ENCODE data around the gene NDUFAB1. TPM values are rescaled to one million over a fixed set of nuclear protein-coding genes. Genes with fewer than 3 reads are reported as not detected.
"Not testable (repeated sequence)": the region's sequence is repeated elsewhere in the genome, so short reads cannot be mapped to it uniquely, and the experiment has no call there.

NDUFAB1 gene
- total RNA-seq, 2 experiments from 2014 or later = 163 to 170 TPM

GRCh38 chr16:23562505-23562904 is 33.6 kb downstream of the NDUFAB1 start:
- Mint-ChIP-seq H3K4me3 (no peak overlapping the region), H3K36me3 (ENCODE audit: low read depth) (peaks cover 21% of the 10 kb centered on the region), H3K27ac (no peak overlapping the region), H3K27me3 (ENCODE audit: low read depth) (no peaks in the 10 kb centered on the region), H3K9me3 (no peaks in the 10 kb centered on the region), H3K4me1 (ENCODE audit: low read depth) (peaks cover 26% of the 10 kb centered on the region)
- DNase-seq = no peak
- intact Hi-C loops (cut with micrococcal nuclease) = no loop called here
- CTCF ChIA-PET = interaction anchor here (1.1 kb wide), 1 partner anchor 34 kb away, joined by 3 read pairs; no protein-coding TSS in a partner anchor

GRCh38 chr16:23561586-23561985 is 34.5 kb downstream of the NDUFAB1 start:
- Mint-ChIP-seq H3K4me3 (no peak overlapping the region), H3K36me3 (ENCODE audit: low read depth) (peaks cover 18% of the 10 kb centered on the region), H3K27me3 (ENCODE audit: low read depth) (no peaks in the 10 kb centered on the region), H3K4me1 (ENCODE audit: low read depth) (peaks cover 31% of the 10 kb centered on the region), H3K27ac (peak overlapping the region; percentile 22), H3K9me3 (no peaks in the 10 kb centered on the region)
- intact Hi-C loops (cut with micrococcal nuclease) = no loop called here
- CTCF ChIA-PET = interaction anchor here (0.6 to 1.2 kb wide), 3 partner anchors 35 to 126 kb away, joined by 3 to 5 read pairs (median 3); no protein-coding TSS in a partner anchor
- no peak for DNase-seq

- H3K4me1 Mint-ChIP-seq (ENCODE audit: low read depth) = peaks cover 47% of the 10 kb centered on the region
- peak; percentile 18 for DNase-seq
- peaks cover 11% of the 10 kb centered on the region for H3K36me3 Mint-ChIP-seq (ENCODE audit: low read depth)
- intact Hi-C loops (cut with micrococcal nuclease) = loop anchor here (1.0 to 10.0 kb wide), 9 partner anchors 38 to 1107 kb away; partner anchors contain the start of genes COG7, DCTN5, GGA2 and NDUFAB1
- peak overlapping the region; percentile 89 for H3K4me3 Mint-ChIP-seq
- CTCF ChIA-PET = interaction anchor here (0.6 to 1.8 kb wide), 4 partner anchors 34 to 67 kb away, joined by 3 to 8 read pairs (median 4); partner anchors contain the start of gene NDUFAB1
- peak overlapping the region; percentile 85 for H3K27ac Mint-ChIP-seq
- H3K9me3 Mint-ChIP-seq = no peaks in the 10 kb centered on the region
- H3K27me3 Mint-ChIP-seq (ENCODE audit: low read depth) = no peaks in the 10 kb centered on the region
These were observed 38.1 kb downstream of the NDUFAB1 start for GRCh38 chr16:23557779-23558702.

DNA sequence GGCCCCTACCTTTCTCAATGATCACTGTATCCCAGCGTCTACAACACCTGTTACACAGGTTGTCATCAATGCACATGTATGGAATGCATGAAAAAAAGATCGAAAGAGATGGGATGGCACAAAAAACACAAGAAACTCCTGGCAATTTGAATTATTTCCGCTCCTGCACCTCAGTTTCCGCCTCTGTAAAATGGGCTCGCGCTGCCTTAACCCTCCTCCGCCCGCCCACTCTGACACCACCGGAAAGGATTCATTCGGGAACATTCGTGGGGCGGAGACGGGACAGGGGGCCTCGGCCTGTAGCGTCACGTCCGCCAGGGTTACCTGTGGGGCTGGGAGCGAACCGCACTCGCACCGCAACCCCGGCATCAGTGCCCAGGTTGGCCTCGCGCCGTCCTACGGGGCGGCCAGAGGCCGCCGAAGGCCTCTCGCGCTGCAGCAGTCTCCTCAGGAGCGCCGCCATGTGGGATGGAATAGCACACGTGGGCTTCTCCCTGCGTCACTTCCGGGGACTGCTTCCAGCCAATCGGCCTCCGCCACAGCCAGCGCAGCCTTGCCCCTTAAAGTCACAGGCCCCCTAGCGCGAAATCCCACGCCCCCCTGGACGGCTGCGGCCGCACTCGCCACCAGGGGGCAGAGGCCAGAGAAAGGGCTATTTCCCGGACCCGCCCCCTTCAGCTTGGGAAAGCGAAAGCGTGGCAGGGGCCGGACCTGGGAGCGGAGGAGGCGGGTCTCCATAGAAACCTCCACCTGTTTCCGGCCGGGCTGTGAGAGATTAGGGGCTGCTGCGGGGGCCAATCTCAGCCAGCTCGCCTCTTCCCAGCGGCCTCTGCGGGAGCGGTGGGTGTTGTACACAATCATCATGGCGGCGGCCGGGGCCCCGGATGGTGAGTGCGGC is 39.0 kb downstream of the NDUFAB1 start, which contains the start of the genes EARS2 and UBFD1:
Gene EARS2, minus strand, starts transcription at position 470 of the 898 bp plus-strand sequence. Its CDS starts 7 bp downstream, at position 463.
Gene UBFD1, plus strand, starts transcription at position 847 of the 898 bp plus-strand sequence. Its CDS starts 16 bp downstream, at position 863.
- Mint-ChIP-seq H3K4me3 (peak within 1 kb of the TSS; percentile 89), H3K4me1 (ENCODE audit: low read depth) (peaks cover 47% of the 10 kb centered on the region), H3K9me3 (no peaks in the 10 kb centered on the region), H3K36me3 (ENCODE audit: low read depth) (peaks cover 4% of the 10 kb centered on the region), H3K27ac (peak within 1 kb of the TSS; percentile 85), H3K27me3 (ENCODE audit: low read depth) (no peaks in the 10 kb centered on the region)
- CTCF ChIA-PET = interaction anchor here (0.8 to 1.8 kb wide), 2 partner anchors 40 to 58 kb away, joined by 4 to 8 read pairs; partner anchors contain the start of gene NDUFAB1
- DNase-seq = peak; percentile 97
- intact Hi-C loops (cut with micrococcal nuclease) = loop anchor here (1.0 to 10.0 kb wide), 9 partner anchors 39 to 1108 kb away; partner anchors contain the start of genes COG7, DCTN5, GGA2 and NDUFAB1

- H3K36me3 Mint-ChIP-seq (ENCODE audit: low read depth) = peaks cover 16% of the 10 kb centered on the region
- peaks cover 36% of the 10 kb centered on the region for H3K4me1 Mint-ChIP-seq (ENCODE audit: low read depth)
- H3K27me3 Mint-ChIP-seq (ENCODE audit: low read depth) = no peaks in the 10 kb centered on the region
- CTCF ChIA-PET = interaction anchor here (0.6 to 1.9 kb wide), 4 partner anchors 14 to 512 kb away, joined by 3 to 5 read pairs (median 4); partner anchors contain the start of gene NDUFAB1
- no peak overlapping the region for H3K27ac Mint-ChIP-seq
- DNase-seq = no peak
- no peak overlapping the region for H3K4me3 Mint-ChIP-seq
- H3K9me3 Mint-ChIP-seq = no peaks in the 10 kb centered on the region
- intact Hi-C loops (cut with micrococcal nuclease) = loop anchor here (10.0 kb wide), 1 partner anchor 1110 kb away; no protein-coding TSS in a partner anchor
These were observed 41.6 kb downstream of the NDUFAB1 start for GRCh38 chr16:23554536-23554935.

DNA sequence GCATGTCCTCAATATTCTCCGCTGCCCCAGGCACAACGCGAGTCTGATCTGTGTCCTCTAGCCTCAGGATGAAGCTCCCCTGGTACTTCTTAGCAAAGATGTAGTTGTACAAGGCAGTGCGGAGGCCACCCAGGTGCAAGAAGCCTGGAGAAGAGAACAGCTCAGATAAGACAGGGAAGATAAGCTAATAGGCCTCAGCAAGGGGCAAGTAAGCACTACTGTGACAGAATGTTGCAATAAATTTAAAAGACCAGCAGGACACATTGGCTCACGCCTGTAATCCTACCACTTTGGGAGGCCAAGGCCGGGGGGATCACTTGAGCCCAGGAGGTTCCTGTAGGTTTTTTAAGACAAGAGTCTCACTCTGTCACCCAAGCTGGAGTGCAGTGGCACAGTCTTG is 44.0 kb downstream of the NDUFAB1 start:
- no peaks in the 10 kb centered on the region for H3K9me3 Mint-ChIP-seq
- no peak for DNase-seq
- peaks cover 21% of the 10 kb centered on the region for H3K36me3 Mint-ChIP-seq (ENCODE audit: low read depth)
- H3K27ac Mint-ChIP-seq = no peak overlapping the region
- H3K4me3 Mint-ChIP-seq = no peak overlapping the region
- CTCF ChIA-PET = no interaction called here
- peaks cover 22% of the 10 kb centered on the region for H3K4me1 Mint-ChIP-seq (ENCODE audit: low read depth)
- intact Hi-C loops (cut with micrococcal nuclease) = loop anchor here (10.0 kb wide), 1 partner anchor 1113 kb away; no protein-coding TSS in a partner anchor
- H3K27me3 Mint-ChIP-seq (ENCODE audit: low read depth) = no peaks in the 10 kb centered on the region

DNA sequence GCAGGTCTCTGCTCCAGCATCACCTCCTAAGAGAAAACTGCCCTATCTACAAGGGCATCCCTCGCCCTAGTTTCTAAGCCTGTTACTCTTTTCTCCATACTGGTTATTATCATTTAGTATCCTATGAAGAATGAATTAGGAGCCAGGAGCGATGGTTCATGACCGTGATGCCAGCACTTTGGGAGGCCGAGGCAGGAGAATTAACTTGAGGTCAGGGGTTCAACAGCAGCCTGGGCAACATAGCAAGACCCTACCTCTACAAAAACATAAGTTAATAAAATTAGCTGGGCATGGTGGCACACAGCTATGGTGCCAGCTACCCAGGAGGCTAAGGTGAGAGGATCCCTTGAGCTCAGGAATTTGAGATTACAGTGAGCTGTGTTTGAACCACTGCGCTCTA is 46.2 kb downstream of the NDUFAB1 start:
- Mint-ChIP-seq H3K36me3 (ENCODE audit: low read depth) (peaks cover 23% of the 10 kb centered on the region), H3K4me3 (no peak overlapping the region), H3K4me1 (ENCODE audit: low read depth) (peaks cover 8% of the 10 kb centered on the region), H3K9me3 (no peaks in the 10 kb centered on the region), H3K27ac (no peak overlapping the region), H3K27me3 (ENCODE audit: low read depth) (no peaks in the 10 kb centered on the region)
- intact Hi-C loops (cut with micrococcal nuclease) = loop anchor here (10.0 kb wide), 1 partner anchor 1115 kb away; no protein-coding TSS in a partner anchor
- DNase-seq = no peak
- CTCF ChIA-PET = interaction anchor here (0.6 kb wide), 1 partner anchor 52 kb away, joined by 4 read pairs; no protein-coding TSS in a partner anchor

GRCh38 chr16:23544436-23544835 is 51.7 kb downstream of the NDUFAB1 start:
- H3K4me3 Mint-ChIP-seq = no peak overlapping the region
- H3K27me3 Mint-ChIP-seq (ENCODE audit: low read depth) = no peaks in the 10 kb centered on the region
- intact Hi-C loops (cut with micrococcal nuclease) = no loop called here
- H3K4me1 Mint-ChIP-seq (ENCODE audit: low read depth) = peaks cover 5% of the 10 kb centered on the region
- H3K27ac Mint-ChIP-seq = no peak overlapping the region
- no peak for DNase-seq
- CTCF ChIA-PET = interaction anchor here (1.2 kb wide), 1 partner anchor 23 kb away, joined by 4 read pairs; no protein-coding TSS in a partner anchor
- peaks cover 15% of the 10 kb centered on the region for H3K36me3 Mint-ChIP-seq (ENCODE audit: low read depth)
- no peaks in the 10 kb centered on the region for H3K9me3 Mint-ChIP-seq

GRCh38 chr16:23540817-23541178 is 55.3 kb downstream of the NDUFAB1 start:
- H3K4me3 Mint-ChIP-seq; H3K27me3 Mint-ChIP-seq (ENCODE audit: low read depth); H3K27ac Mint-ChIP-seq; H3K4me1 Mint-ChIP-seq (ENCODE audit: low read depth); DNase-seq; intact Hi-C loops (cut with micrococcal nuclease); H3K9me3 Mint-ChIP-seq: not testable (repeated sequence)
- CTCF ChIA-PET = interaction anchor here (1.1 kb wide), 1 partner anchor 14 kb away, joined by 3 read pairs; no protein-coding TSS in a partner anchor
- peaks cover 20% of the 10 kb centered on the region for H3K36me3 Mint-ChIP-seq (ENCODE audit: low read depth)

DNA sequence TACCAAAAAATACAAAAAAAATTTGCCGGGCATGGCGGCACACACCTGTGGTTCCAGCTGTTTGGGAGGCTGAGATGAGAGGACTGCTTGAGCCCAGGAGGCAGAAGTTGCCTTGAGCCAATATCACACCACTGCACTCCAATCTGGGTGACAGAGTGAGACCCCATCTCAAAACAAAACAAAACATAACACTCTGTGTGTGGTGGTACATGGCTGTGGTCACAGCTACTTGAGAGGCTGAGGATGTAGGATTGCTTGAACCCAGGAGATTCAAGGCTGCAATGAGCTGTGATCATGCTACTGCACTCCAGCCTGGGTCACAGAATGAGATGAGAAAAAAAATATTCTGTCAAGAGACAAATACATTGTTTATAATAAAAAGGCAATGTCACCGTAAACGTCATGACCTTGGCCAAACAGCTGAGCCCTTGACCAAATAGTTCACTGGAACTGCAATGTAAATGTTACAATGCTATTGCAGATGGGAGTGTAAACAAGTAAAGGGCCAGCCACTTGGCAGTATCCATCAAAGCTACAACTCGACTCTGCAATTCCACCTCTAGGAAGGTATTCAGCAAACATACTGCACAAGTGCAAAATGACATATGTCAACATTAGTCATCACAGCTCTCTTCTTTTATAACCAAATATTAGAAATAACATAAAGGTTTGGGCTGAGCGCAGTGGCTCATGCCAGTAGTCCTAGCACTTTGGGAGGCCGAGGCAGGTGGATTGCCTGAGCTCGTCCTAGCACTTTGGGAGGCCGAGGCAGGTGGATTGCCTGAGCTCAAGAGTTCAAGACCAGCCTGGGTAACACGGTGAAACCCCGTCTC is 55.9 kb downstream of the NDUFAB1 start:
- H3K36me3 Mint-ChIP-seq (ENCODE audit: low read depth) = peaks cover 21% of the 10 kb centered on the region
- H3K27me3 Mint-ChIP-seq (ENCODE audit: low read depth) = no peaks in the 10 kb centered on the region
- CTCF ChIA-PET = interaction anchor here (0.7 to 1.1 kb wide), 2 partner anchors 15 to 104 kb away, joined by 3 read pairs; no protein-coding TSS in a partner anchor
- intact Hi-C loops (cut with micrococcal nuclease) = no loop called here
- H3K9me3 Mint-ChIP-seq = no peaks in the 10 kb centered on the region
- peak overlapping the region; percentile 30 for H3K27ac Mint-ChIP-seq
- H3K4me3 Mint-ChIP-seq = no peak overlapping the region
- no peak for DNase-seq
- peaks cover 7% of the 10 kb centered on the region for H3K4me1 Mint-ChIP-seq (ENCODE audit: low read depth)

DNA sequence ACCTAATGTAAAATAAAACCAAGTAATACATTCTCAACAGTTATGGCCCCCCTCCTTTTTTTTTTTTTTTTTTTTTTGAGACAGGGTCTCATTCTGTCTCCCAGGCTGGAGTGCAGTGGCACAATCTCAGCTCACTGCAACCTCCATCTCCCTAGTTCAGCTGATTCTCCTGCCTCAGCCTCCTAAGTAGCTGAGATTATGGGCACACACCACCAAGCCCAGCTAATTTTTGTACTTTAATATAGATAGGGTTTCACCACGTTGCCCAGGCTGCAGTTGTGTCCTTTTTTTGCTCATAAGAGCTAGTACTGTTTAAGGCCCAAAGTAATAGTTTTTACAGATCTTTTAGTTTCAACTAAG is 57.2 kb downstream of the NDUFAB1 start:
- CTCF ChIA-PET = interaction anchor here (0.6 to 1.0 kb wide), 3 partner anchors 17 to 1350 kb away, joined by 3 to 4 read pairs (median 3); no protein-coding TSS in a partner anchor
- peak overlapping the region; percentile 77 for H3K27ac Mint-ChIP-seq
- no peak for DNase-seq
- intact Hi-C loops (cut with micrococcal nuclease) = no loop called here
- H3K4me1 Mint-ChIP-seq (ENCODE audit: low read depth) = peaks cover 7% of the 10 kb centered on the region
- peaks cover 28% of the 10 kb centered on the region for H3K36me3 Mint-ChIP-seq (ENCODE audit: low read depth)
- H3K27me3 Mint-ChIP-seq (ENCODE audit: low read depth) = no peaks in the 10 kb centered on the region
- no peaks in the 10 kb centered on the region for H3K9me3 Mint-ChIP-seq
- H3K4me3 Mint-ChIP-seq = no peak overlapping the region

All from activated naive CD4-positive, alpha-beta T cell treated with anti-CD3 and anti-CD28 coated beads for 36 hours (primary cell).